ENCODE results near the gene SPATA25.
A peak's percentile ranks its signal among the peaks of the same experiment; 100 is the strongest.
"Not testable (repeated sequence)": the region's sequence is repeated elsewhere in the genome, so short reads cannot be mapped to it uniquely, and the experiment has no call there.

SPATA25 gene, protein sequence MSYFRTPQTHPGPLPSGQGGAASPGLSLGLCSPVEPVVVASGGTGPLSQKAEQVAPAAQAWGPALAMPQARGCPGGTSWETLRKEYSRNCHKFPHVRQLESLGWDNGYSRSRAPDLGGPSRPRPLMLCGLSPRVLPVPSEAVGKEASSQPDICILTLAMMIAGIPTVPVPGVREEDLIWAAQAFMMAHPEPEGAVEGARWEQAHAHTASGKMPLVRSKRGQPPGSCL

DNA sequence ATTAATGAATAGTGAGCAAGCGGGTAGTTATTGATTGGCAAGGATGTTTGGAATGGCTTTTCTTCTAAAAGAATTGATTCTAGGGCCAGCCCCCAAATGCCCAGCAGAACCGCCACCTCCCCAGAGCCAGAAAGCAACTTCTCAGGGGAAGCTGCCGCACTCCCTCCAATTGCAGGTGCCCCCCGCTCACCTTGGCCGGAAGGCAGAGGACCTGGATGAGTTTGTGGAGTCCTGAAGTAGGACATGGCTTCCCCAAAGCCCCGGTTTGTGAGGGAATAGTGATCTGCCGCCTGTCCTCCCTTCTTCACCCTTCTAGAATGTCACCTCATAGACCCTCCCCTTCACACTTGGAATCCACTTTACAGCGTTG lies at the start of gene SPATA25:
Gene SPATA25, minus strand, starts transcription at position 277 of the 370 bp plus-strand sequence. Its CDS starts 32 bp downstream, at position 245.
- no peak for DNase-seq (ENCODE audit: low spot score)

DNA sequence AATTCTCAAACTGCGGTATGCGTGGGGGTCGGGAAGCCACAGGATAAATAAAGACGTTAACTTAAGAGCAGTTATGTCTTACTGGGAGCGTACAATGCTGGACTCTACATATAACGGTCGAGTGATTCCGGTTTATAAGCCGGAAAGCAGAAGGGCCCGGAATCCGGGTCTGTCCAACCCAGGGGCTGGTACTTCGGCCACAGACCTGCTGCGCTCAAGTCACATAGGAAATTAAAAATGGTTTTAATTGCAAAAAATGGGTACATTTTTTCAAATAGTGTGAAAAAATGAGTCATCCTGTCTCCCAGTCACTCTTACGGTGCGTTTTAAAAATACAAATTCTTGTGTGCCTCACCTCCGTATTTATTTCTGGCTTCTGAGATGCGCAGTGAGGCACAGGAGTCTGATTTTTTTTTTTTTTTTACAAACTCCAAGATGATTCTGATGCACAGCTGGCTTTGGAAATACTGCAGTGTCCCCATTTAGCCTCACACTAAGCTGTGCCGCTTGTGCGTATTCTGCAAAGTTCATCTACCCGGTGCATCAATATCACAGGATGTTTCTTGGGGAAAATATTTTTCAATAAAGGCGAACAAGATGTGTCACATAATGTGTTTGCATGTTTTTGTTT lies 48.1 kb upstream of the SPATA25 start:
- peak; percentile 52 for DNase-seq (ENCODE audit: low spot score)

GRCh38 chr20:45934586-45935415 lies 47.4 kb upstream of the SPATA25 start, which contains the start of gene PCIF1:
Gene PCIF1, plus strand, starts transcription at chr20:45934683. Its CDS starts 4,317 bp downstream, at chr20:45939000.
- peak; percentile 98 for DNase-seq (ENCODE audit: low spot score)

DNA sequence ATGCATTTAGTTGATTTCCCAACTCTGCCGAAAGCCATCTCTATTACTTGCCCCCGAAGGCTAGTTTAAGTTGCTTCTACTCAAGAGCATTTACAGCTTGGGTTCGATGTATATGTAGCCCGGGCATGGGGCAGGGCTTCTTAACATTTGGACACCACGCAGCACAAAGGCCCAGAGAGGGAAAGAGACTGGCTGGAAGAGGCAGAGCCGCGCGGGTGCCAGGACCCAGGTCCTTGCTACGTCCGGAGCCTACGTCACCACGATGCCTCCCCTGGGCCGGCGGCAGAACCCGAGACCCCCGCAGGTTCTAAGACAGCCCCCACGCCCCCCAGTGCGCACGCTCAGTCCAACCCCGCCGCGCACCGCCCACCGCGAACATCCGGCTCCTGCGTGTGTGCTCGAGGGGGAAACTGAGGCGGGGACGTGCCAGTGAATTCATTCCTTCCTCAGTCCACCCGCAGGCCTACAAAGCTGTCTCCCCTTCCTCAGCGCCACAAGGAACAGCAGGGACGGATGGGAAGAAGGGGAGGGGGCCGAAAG lies 46.7 kb upstream of the SPATA25 start:
- no peak for DNase-seq (ENCODE audit: low spot score)

GRCh38 chr20:45933266-45934045 lies 46.0 kb upstream of the SPATA25 start:
- DNase-seq (ENCODE audit: low spot score), result peak; percentile 58

- DNase-seq (ENCODE audit: low spot score), result not testable (repeated sequence)
Measured at GRCh38 chr20:45931680-45932079, 44.3 kb upstream of the SPATA25 start.

DNA sequence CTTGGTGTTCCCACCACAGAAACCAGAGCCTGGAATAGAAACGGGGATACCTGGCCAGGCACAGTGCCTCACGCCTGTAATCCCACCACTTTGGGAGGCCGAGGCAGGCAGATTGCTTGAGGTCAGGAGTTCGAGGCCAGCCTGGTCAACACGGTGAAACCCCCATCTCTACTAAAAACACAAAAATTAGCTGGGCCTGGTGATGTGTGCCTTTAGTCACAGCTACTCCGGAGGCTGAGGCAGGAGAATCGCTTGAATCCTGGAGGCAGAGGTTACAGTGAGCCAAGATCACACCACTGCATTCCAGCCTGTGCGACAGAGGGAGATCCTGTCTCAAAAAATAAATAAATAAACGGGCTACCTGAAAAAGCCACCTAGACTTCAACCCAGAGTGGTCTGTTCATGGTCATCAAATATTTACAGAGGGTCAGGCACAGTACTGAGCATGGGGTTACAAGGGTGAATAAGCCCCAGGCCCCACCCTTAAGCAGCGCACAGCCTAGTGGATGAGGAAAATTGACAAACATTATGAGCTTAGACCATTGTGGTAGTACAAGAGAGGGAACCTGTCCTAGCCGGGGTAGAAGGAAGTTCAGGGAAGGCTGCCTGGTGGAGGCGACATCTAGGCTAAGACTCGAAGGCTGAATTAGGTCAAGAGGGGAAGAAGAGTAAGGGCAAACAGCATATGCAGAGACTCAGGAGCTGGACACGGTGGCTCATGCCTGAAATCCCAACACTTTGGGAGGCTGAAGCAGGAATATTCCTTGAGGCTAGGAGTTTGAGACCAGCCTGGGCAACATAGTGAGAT lies 39.9 kb upstream of the SPATA25 start:
- no peak for DNase-seq (ENCODE audit: low spot score)

DNA sequence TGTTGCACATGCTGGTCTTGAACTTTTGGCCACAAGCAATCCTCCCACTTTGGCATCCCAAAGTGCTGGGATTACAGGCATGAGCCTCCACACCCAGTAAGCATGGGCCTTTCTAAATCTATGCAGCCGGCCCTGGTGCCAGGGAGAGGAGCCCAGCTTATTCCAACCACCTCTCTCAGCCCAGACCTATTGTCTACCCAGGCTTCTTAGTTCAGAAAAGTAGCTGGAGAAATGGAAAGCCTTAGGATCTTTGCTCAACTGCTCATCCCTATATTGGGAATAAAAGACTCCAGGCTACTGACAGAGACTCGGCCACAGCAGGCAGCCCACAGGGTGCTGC lies 39.3 kb upstream of the SPATA25 start:
- DNase-seq (ENCODE audit: low spot score), result no peak

GRCh38 chr20:45925821-45926506 lies 38.5 kb upstream of the SPATA25 start:
- DNase-seq (ENCODE audit: low spot score), result no peak

GRCh38 chr20:45924391-45925261 lies 37.2 kb upstream of the SPATA25 start:
- DNase-seq (ENCODE audit: low spot score), result no peak

DNA sequence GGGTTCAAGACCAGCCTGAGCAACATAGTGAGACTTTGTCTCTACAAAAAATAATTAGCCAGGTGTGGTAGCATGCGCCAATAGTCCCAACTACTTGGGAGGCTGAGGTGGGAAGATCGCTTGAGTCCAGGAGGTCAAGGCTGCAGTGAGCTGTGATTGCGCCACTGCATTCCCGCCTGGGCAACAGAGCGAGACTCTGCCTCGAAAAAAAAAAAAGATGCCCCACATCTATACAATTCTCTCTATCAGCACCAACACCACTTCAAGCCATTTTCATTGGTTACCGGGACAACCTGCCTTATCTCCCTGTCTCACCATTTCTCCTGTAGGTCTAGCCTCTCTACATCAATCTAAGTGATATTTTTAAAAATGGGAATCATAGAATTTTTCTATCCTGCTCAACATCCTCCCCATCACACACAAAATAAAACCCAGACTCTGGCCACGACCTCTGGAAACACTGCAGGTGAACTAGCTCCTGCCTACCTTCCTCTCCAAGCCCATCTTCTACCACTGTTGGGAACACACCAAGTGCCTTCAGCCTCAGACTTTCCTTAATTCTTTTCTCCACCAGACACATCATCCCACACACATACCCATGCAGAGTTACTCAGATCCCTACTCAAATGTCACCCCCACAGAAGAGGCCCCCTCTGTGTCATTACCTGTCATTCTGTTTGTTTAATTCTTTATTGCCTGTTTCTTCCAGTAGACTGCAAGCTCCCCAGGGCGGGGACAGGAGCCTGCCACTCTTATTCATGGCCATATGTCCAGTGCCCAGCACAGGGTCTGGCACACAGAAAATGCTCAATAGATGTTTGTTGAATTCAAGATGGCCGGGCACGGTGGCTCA lies 34.1 kb upstream of the SPATA25 start:
- no peak for DNase-seq (ENCODE audit: low spot score)

GRCh38 chr20:45920462-45921336 lies 33.3 kb upstream of the SPATA25 start:
- no peak for DNase-seq (ENCODE audit: low spot score)

DNA sequence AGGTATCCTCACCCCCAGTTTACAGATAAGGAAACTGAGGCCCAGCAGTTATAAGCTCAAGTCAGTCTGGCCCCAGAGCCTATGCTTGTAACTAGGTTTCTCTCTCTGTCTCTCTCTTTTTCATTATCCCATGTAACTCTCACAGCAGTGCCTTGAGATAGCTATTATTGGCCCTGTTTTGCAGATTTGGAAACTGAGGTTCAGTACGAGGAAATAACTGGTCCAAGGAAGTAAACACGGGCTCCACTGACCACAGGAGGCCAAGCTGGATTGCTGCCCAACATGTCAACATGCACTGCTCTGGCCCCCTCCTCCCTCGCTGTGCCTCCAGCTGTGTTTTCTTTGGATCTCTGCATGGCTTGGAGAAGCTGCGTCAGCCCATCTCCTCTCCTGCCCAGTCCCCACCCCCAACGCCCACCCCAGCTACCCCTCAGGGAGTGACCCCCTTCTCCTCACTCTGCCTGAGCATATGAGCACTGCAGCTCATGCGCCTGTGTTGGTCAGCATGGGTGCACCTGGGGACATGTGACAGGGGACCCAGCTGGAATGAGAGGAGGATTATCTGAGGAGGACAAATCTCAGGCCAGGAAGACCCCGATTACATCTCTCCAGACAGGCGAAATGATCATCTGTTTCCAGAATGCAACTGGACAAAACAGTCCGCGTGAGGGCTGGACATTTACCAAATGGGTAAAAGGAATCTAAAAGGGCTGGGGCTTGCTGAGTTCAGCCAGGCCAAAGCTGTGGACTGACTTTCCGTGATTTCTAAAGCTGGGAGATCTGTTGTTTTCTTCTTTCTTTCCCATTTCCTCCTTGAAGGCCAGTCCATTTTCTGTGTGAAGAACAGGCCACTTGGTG lies 32.3 kb upstream of the SPATA25 start:
- no peak for DNase-seq (ENCODE audit: low spot score)

DNA sequence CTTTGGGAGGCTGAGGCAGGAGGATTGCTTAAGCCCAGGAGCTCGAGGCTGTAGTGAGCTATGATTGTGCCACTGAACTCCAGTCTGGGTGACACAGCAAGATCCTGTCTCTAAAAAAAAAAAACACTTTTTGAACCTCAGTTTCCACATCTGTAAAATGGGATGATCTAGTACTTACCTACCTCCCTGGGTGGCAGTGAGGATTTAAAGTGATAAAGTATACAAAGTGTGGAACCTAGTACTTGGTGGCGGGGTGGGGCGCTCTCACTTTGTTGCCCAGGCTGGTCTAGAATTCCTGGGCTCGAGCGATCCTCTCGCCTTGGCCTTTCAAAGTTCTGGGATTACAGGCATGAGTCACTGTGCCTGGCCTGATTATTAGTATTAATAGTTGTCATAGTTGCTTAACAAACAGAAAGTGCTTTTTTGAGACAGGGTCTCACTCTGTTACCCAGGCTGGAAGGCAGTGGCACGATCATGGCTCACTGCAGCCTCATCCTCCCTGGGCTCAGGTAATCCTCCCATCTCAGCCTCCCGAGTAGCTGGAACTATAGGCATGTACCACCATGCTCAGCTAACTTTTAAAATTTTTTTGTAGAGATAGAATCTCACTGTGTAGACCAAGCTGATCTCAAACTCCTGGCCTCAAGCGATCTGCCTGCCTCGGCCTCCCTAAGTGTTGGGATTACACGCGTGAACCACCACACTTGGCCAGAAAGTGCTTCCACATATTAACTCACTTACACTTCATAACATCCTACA lies 31.5 kb upstream of the SPATA25 start:
- DNase-seq (ENCODE audit: low spot score), result no peak

DNA sequence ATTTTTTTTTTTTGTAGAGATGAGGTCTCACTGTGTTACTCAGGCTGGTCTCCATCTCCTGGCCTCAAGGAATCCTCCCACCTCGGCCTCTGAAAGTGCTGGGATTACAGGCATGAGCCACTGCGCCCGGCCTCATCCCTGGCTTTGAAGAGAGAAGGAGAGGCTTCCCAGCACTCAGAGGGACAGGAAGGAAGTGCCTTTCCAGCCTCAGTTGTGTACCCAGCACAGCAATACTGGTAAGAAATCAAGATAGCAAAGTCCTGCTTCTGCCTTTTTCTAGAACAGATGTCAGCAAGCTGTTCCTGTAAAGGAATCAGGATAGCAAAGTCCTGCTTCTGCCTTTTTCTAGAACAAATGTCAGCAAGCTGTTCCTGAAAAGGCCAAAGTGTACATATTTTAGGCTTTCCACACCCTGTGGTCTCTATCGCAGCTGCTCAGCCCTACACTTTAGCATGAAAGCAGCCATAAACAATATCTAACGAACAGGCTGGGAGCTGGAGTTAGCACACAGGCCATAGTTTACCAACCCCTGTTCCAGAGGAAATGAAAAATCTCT lies 30.8 kb upstream of the SPATA25 start:
- DNase-seq (ENCODE audit: low spot score), result no peak

DNA sequence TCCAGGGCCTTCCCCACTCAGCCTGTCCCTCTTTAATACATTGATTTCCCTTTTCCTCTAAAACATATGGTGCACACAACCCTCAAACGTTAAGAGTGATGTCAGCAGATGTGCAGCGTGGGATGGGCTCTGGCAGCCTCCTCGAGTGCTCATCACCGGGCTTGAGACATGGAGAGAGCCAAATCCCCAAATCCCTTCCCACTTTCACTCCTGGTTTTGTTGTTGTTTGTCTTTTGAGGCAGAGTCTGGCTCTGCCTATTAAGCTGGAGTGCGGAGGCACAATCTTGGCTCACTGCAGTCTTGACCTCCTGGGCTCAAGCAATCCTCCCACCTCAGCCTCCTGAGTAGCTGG lies 30.3 kb upstream of the SPATA25 start:
- no peak for DNase-seq (ENCODE audit: low spot score)
